MM.1S (cell line): ENCODE data around the gene CCDC102B.
"Not testable (repeated sequence)": the region's sequence is repeated elsewhere in the genome, so short reads cannot be mapped to it uniquely, and the experiment has no call there.

Experiments used
- DNase-seq: peaks from one replicate; pipeline ENCODE4 v3.0.0-alpha.2; 2015
- H2AFZ ChIP-seq: fragments of 300-600 bp; sonication (generic); 2 replicates; pipeline ENCODE4 v1.6.0; 2016; ENCODE audit warnings: antibody characterized with exemption, low read length
- H3F3A ChIP-seq: fragments of 300-600 bp; sonication (generic); 2 replicates; pipeline ENCODE4 v1.6.1; 2016; ENCODE audit warnings: mild to moderate bottlenecking, antibody characterized with exemption, low read length, moderate library complexity, mixed read lengths; ENCODE audit not compliant: insufficient read depth
- H3K27ac ChIP-seq: fragments of 300-600 bp; sonication (generic); 2 replicates; pipeline ENCODE4 v1.5.1; 2016; ENCODE audit warnings: mild to moderate bottlenecking, low read length
- H3K27me3 ChIP-seq: fragments of 300-600 bp; sonication (generic); replicated peaks from 2 replicates; pipeline ENCODE4 v1.6.0; 2016; ENCODE audit warnings: low read length; ENCODE audit not compliant: insufficient read depth
- H3K36me3 ChIP-seq: fragments of 300-600 bp; sonication (generic); replicated peaks from 2 replicates; pipeline ENCODE4 v1.6.1; 2016; ENCODE audit warnings: mild to moderate bottlenecking, low read length, mixed read lengths; ENCODE audit not compliant: insufficient read depth
- H3K4me1 ChIP-seq: fragments of 300-600 bp; sonication (generic); 2 replicates; pipeline ENCODE4 v1.6.1; 2016; ENCODE audit warnings: low read length, mixed read lengths
- H3K4me2 ChIP-seq: fragments of 300-600 bp; sonication (generic); 2 replicates; pipeline ENCODE4 v1.6.0; 2016; ENCODE audit warnings: low read depth, low read length
- H3K4me3 ChIP-seq: fragments of 300-600 bp; sonication (generic); 2 replicates; pipeline ENCODE4 v1.5.1; 2016; ENCODE audit warnings: low read length, mixed read lengths
- H3K79me2 ChIP-seq: fragments of 300-600 bp; sonication (generic); 2 replicates; pipeline ENCODE4 v1.6.1; 2016; ENCODE audit warnings: mixed run types, low read length, mixed read lengths
- H3K9ac ChIP-seq: fragments of 300-600 bp; sonication (generic); 2 replicates; pipeline ENCODE4 v1.6.1; 2016; ENCODE audit warnings: low read length, mixed read lengths
- H3K9me2 ChIP-seq: fragments of 300-600 bp; sonication (generic); replicated peaks from 2 replicates; pipeline ENCODE4 v1.6.1; 2016; ENCODE audit warnings: mild to moderate bottlenecking, low read length, mixed read lengths; ENCODE audit not compliant: insufficient read depth
- H3K9me3 ChIP-seq: fragments of 300-600 bp; sonication (generic); replicated peaks from 2 replicates; pipeline ENCODE4 v1.6.1; 2016; ENCODE audit warnings: mild to moderate bottlenecking, low read length, mixed read lengths; ENCODE audit not compliant: insufficient read depth
- H4K20me1 ChIP-seq: fragments of 300-600 bp; sonication (generic); 2 replicates; pipeline ENCODE4 v1.6.1; 2016; ENCODE audit warnings: mild to moderate bottlenecking, low read length, moderate library complexity, mixed read lengths; ENCODE audit not compliant: insufficient read depth
- EZH2 ChIP-seq: fragments of 300-600 bp; sonication (generic); optimal IDR thresholded peaks from 2 replicates; pipeline ENCODE3; 2017; ENCODE audit warnings: low read depth, mild to moderate bottlenecking, antibody characterized with exemption, low read length, mixed read lengths
- EZH2phosphoT487 ChIP-seq: fragments of 300-600 bp; sonication (generic); IDR thresholded peaks from 2 replicates; pipeline ENCODE4 v1.6.1; 2018; ENCODE audit warnings: antibody characterized with exemption, low read length
- TF ChIP-seq, protein P1 (sequence below): fragments of 300-600 bp; sonication (generic); IDR thresholded peaks from 2 replicates; pipeline ENCODE4 v1.5.1; 2016; ENCODE audit warnings: antibody characterized with exemption, low read length, mixed read lengths

The CCDC102B gene

GRCh38 chr18:69000366-69000765 is 202.5 kb downstream of the CCDC102B start:
- DNase-seq = no peak
- TF ChIP-seq, protein P1, sequence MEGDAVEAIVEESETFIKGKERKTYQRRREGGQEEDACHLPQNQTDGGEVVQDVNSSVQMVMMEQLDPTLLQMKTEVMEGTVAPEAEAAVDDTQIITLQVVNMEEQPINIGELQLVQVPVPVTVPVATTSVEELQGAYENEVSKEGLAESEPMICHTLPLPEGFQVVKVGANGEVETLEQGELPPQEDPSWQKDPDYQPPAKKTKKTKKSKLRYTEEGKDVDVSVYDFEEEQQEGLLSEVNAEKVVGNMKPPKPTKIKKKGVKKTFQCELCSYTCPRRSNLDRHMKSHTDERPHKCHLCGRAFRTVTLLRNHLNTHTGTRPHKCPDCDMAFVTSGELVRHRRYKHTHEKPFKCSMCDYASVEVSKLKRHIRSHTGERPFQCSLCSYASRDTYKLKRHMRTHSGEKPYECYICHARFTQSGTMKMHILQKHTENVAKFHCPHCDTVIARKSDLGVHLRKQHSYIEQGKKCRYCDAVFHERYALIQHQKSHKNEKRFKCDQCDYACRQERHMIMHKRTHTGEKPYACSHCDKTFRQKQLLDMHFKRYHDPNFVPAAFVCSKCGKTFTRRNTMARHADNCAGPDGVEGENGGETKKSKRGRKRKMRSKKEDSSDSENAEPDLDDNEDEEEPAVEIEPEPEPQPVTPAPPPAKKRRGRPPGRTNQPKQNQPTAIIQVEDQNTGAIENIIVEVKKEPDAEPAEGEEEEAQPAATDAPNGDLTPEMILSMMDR = no peak
- TF ChIP-seq EZH2phosphoT487 (no peak), EZH2 (no peak)
- H3K4me2 ChIP-seq = no peak overlapping the region
- H3K4me3 ChIP-seq = no peak overlapping the region
- H4K20me1 ChIP-seq = no peaks in the 10 kb centered on the region
- H3K9me3 ChIP-seq = no peaks in the 10 kb centered on the region
- H3K9me2 ChIP-seq = no peaks in the 10 kb centered on the region
- no peaks in the 10 kb centered on the region for H3K36me3 ChIP-seq
- no peak overlapping the region for H3K27ac ChIP-seq
- no peaks in the 10 kb centered on the region for H3K79me2 ChIP-seq
- H3F3A ChIP-seq = no peaks in the 10 kb centered on the region
- no peaks in the 10 kb centered on the region for H3K27me3 ChIP-seq
- H2AFZ ChIP-seq = no peak overlapping the region
- H3K9ac ChIP-seq = no peak overlapping the region
- H3K4me1 ChIP-seq = no peaks in the 10 kb centered on the region

GRCh38 chr18:69002233-69002632 is 204.4 kb downstream of the CCDC102B start:
- TF ChIP-seq, protein P1 = peak; percentile 16; the same call in 1 of the 2 replicates
- no peak for TF ChIP-seq EZH2phosphoT487
- no peaks in the 10 kb centered on the region for H3K9me2 ChIP-seq
- no peak overlapping the region for H2AFZ ChIP-seq
- no peak overlapping the region for H3K4me3 ChIP-seq
- no peak overlapping the region for H3K27ac ChIP-seq
- no peaks in the 10 kb centered on the region for H3K4me1 ChIP-seq
- H3K9me3 ChIP-seq = no peaks in the 10 kb centered on the region
- no peak overlapping the region for H3K4me2 ChIP-seq
- H3K79me2 ChIP-seq = no peaks in the 10 kb centered on the region
- H3K27me3 ChIP-seq = no peaks in the 10 kb centered on the region
- no peaks in the 10 kb centered on the region for H3K36me3 ChIP-seq
- no peak for DNase-seq
- H4K20me1 ChIP-seq = no peaks in the 10 kb centered on the region
- H3F3A ChIP-seq = no peaks in the 10 kb centered on the region
- no peak overlapping the region for H3K9ac ChIP-seq

- not testable (repeated sequence) for H3K9me3 ChIP-seq, H3K79me2 ChIP-seq, DNase-seq, H4K20me1 ChIP-seq, H3K27ac ChIP-seq, H3K4me1 ChIP-seq, H3K9me2 ChIP-seq, H3K4me2 ChIP-seq, H3K9ac ChIP-seq, H3K36me3 ChIP-seq, H3K27me3 ChIP-seq, H2AFZ ChIP-seq, H3K4me3 ChIP-seq, H3F3A ChIP-seq
Observed at GRCh38 chr18:69006212-69006611, 208.3 kb downstream of the CCDC102B start.

DNA sequence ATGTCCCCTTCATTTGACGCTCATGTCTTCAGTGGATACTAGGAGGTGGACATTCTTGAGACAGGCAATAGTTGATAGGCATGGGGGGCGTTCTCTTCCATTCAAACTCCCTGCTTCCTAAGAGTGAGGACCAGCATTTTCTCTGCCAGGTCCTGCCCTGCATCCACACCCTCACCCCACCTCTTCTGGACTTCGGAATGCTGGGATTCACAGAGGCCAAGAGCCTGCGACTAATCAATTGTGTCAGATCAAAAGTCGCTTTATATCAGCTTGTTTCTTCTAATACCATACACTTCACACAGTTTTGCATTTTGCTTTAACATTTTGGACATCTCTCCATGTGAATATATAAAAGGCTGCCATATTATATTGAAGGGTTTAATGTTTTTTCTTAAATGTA is 210.7 kb downstream of the CCDC102B start:
- H3K27ac ChIP-seq = no peak overlapping the region
- H4K20me1 ChIP-seq = no peaks in the 10 kb centered on the region
- H3F3A ChIP-seq = no peaks in the 10 kb centered on the region
- H3K9me2 ChIP-seq = no peaks in the 10 kb centered on the region
- H3K79me2 ChIP-seq = no peaks in the 10 kb centered on the region
- H3K4me1 ChIP-seq = no peaks in the 10 kb centered on the region
- no peak overlapping the region for H3K4me2 ChIP-seq
- H3K9ac ChIP-seq = no peak overlapping the region
- H3K27me3 ChIP-seq = no peaks in the 10 kb centered on the region
- no peak overlapping the region for H3K4me3 ChIP-seq
- H3K9me3 ChIP-seq = no peaks in the 10 kb centered on the region
- H3K36me3 ChIP-seq = no peaks in the 10 kb centered on the region
- DNase-seq = no peak
- TF ChIP-seq EZH2 (no peak), EZH2phosphoT487 (no peak)
- TF ChIP-seq, protein P1 = no peak
- H2AFZ ChIP-seq = no peak overlapping the region
